CD4-positive, alpha-beta T cell treated with Interleukin-4 for 1 hour (primary cell): ENCODE measurements around the gene SPON1.
"Not testable (repeated sequence)": the region's sequence is repeated elsewhere in the genome, so short reads cannot be mapped to it uniquely, and the experiment has no call there.

Experiments used
- DNase-seq, 2 donors: peaks; one replicate each; pipeline ENCODE4 v3.0.0-alpha.2; 2020 to 2022

Gene SPON1

GRCh38 chr11:14136561-14136960 is 174.0 kb downstream of the SPON1 start:
- no peak for DNase-seq

- DNase-seq, result no peak
Measured at GRCh38 chr11:14137284-14137683, 174.8 kb downstream of the SPON1 start.

- no peak for DNase-seq
Measured at GRCh38 chr11:14140991-14141390, 178.5 kb downstream of the SPON1 start.

GRCh38 chr11:14141676-14142075 is 179.2 kb downstream of the SPON1 start:
- no peak for DNase-seq

- no peak for DNase-seq
Measured at GRCh38 chr11:14144934-14145333, 182.4 kb downstream of the SPON1 start.

- DNase-seq, result peak in 1 of 2 donors; percentile 44
Measured at GRCh38 chr11:14148653-14149273, 186.2 kb downstream of the SPON1 start.

- no peak for DNase-seq
Measured at GRCh38 chr11:14149683-14150082, 187.2 kb downstream of the SPON1 start.

- no peak for DNase-seq
Measured at GRCh38 chr11:14150878-14151277, 188.4 kb downstream of the SPON1 start.

- DNase-seq, result not testable (repeated sequence)
Measured at GRCh38 chr11:14154103-14154502, 191.6 kb downstream of the SPON1 start.

GRCh38 chr11:14158393-14158792 is 195.9 kb downstream of the SPON1 start:
- no peak for DNase-seq

- DNase-seq, result no peak
Measured at GRCh38 chr11:14163576-14163975, 201.1 kb downstream of the SPON1 start.

GRCh38 chr11:14173679-14174078 is 211.2 kb downstream of the SPON1 start:
- DNase-seq, result not testable (repeated sequence)

GRCh38 chr11:14179116-14179820 is 216.7 kb downstream of the SPON1 start:
- DNase-seq, result no peak

- no peak for DNase-seq
Measured at GRCh38 chr11:14181121-14181520, 218.6 kb downstream of the SPON1 start.

- no peak for DNase-seq
Measured at GRCh38 chr11:14182833-14183364, 220.4 kb downstream of the SPON1 start.

- no peak for DNase-seq
Measured at GRCh38 chr11:14184028-14184940, 221.8 kb downstream of the SPON1 start.

- DNase-seq, result no peak
Measured at GRCh38 chr11:14185461-14185860, 222.9 kb downstream of the SPON1 start.

- no peak for DNase-seq
Measured at GRCh38 chr11:14186046-14186775, 223.7 kb downstream of the SPON1 start.

- no peak for DNase-seq
Measured at GRCh38 chr11:14189874-14190273, 227.4 kb downstream of the SPON1 start.

- no peak for DNase-seq
Measured at GRCh38 chr11:14190992-14191778, 228.7 kb downstream of the SPON1 start.

GRCh38 chr11:14193644-14194043 is 231.1 kb downstream of the SPON1 start:
- no peak for DNase-seq
